ENCODE data around the gene RETREG1. TPM values are rescaled to one million over a fixed set of nuclear protein-coding genes. Genes with fewer than 3 reads are reported as not detected.

RETREG1 gene
- total RNA-seq, 1 experiment from 2014 or later, result not detected

- Histone ChIP-seq H3K9me3 (ENCODE audit: low read length) (no peaks in the 10 kb centered on the region), H3K9me2 (replicated peaks; ENCODE audit: insufficient read depth, low read length) (no peaks in the 10 kb centered on the region), H3K27me3 (ENCODE audit: low read length) (no peaks in the 10 kb centered on the region), H3K4me1 (ENCODE audit: low read length) (no peaks in the 10 kb centered on the region), H3K27ac (ENCODE audit: low read length) (no peak overlapping the region), H3K4me2 (ENCODE audit: low read depth, low read length, poor library complexity, severe bottlenecking) (no peak overlapping the region), H3K4me3 (ENCODE audit: low read length) (no peak overlapping the region), H3K36me3 (ENCODE audit: insufficient read depth, low read length) (no peaks in the 10 kb centered on the region), H2AFZ (ENCODE audit: low read length) (no peak overlapping the region), H3K79me2 (ENCODE audit: low read length) (no peaks in the 10 kb centered on the region), H3K9ac (ENCODE audit: low read length) (no peak overlapping the region), H4K20me1 (ENCODE audit: insufficient read depth, low read depth, low read length) (no peaks in the 10 kb centered on the region)
- DNase-seq, result no peak
Measured at GRCh38 chr5:16561660-16562059, 55.1 kb downstream of the RETREG1 start.

DNA sequence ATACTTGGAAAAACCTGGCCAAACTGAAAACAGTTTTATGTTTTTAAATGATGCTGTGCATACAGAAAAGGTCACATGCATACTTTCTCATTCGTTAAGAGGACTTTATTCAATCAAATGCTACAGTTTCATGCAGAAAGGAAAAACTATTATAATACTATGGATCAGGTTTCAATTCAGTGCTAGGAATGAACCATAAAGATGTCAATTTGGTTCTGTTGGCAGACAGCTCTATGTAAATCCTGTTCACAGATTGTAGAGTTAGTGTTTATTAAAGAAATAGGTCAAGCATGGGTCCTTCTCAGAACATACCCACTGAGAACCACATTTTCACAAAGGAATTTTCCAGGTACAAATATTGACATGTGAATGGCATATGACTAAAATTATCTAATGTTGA lies 57.1 kb downstream of the RETREG1 start:
- Histone ChIP-seq H3K9me2 (replicated peaks; ENCODE audit: insufficient read depth, low read length) (no peaks in the 10 kb centered on the region), H2AFZ (ENCODE audit: low read length) (no peak overlapping the region), H3K79me2 (ENCODE audit: low read length) (no peaks in the 10 kb centered on the region), H4K20me1 (ENCODE audit: insufficient read depth, low read depth, low read length) (no peaks in the 10 kb centered on the region), H3K4me3 (ENCODE audit: low read length) (no peak overlapping the region), H3K27ac (ENCODE audit: low read length) (no peak overlapping the region), H3K27me3 (ENCODE audit: low read length) (no peaks in the 10 kb centered on the region), H3K36me3 (ENCODE audit: insufficient read depth, low read length) (no peaks in the 10 kb centered on the region), H3K9ac (ENCODE audit: low read length) (no peak overlapping the region), H3K4me2 (ENCODE audit: low read depth, low read length, poor library complexity, severe bottlenecking) (no peak overlapping the region), H3K9me3 (ENCODE audit: low read length) (no peaks in the 10 kb centered on the region), H3K4me1 (ENCODE audit: low read length) (no peaks in the 10 kb centered on the region)
- no peak for DNase-seq

- Histone ChIP-seq H3K36me3 (ENCODE audit: insufficient read depth, low read length) (no peaks in the 10 kb centered on the region), H3K4me3 (ENCODE audit: low read length) (no peak overlapping the region), H3K4me1 (ENCODE audit: low read length) (no peaks in the 10 kb centered on the region), H3K27me3 (ENCODE audit: low read length) (no peaks in the 10 kb centered on the region), H3K27ac (ENCODE audit: low read length) (no peak overlapping the region), H3K79me2 (ENCODE audit: low read length) (no peaks in the 10 kb centered on the region), H3K4me2 (ENCODE audit: low read depth, low read length, poor library complexity, severe bottlenecking) (no peak overlapping the region), H4K20me1 (ENCODE audit: insufficient read depth, low read depth, low read length) (no peaks in the 10 kb centered on the region), H3K9me3 (ENCODE audit: low read length) (no peaks in the 10 kb centered on the region), H3K9ac (ENCODE audit: low read length) (no peak overlapping the region), H3K9me2 (replicated peaks; ENCODE audit: insufficient read depth, low read length) (no peaks in the 10 kb centered on the region), H2AFZ (ENCODE audit: low read length) (no peak overlapping the region)
- DNase-seq, result no peak
Measured at GRCh38 chr5:16558984-16559629, 57.7 kb downstream of the RETREG1 start.

DNA sequence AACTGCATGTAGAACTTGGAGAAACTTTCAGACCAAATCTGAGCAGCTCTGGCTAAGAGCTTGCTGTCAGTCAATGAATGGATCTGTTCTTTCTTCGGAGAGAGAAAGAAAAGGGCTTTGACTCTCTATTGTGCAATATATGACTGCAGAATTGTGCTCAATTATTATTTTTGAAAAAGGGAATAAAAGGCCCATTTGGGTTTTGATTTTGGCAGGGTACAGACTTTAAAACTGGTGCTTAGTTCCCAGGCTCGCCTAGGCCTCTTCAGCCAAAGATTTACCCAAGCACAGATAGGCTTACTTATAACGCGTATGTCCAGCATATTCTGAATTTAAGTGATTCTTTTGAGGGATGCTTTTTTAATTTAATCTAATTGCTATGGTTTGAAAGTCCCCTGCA lies 59.3 kb downstream of the RETREG1 start:
- Histone ChIP-seq H3K9me2 (replicated peaks; ENCODE audit: insufficient read depth, low read length) (no peaks in the 10 kb centered on the region), H3K4me2 (ENCODE audit: low read depth, low read length, poor library complexity, severe bottlenecking) (no peak overlapping the region), H3K79me2 (ENCODE audit: low read length) (no peaks in the 10 kb centered on the region), H3K36me3 (ENCODE audit: insufficient read depth, low read length) (no peaks in the 10 kb centered on the region), H3K27me3 (ENCODE audit: low read length) (no peaks in the 10 kb centered on the region), H3K9ac (ENCODE audit: low read length) (no peak overlapping the region), H3K9me3 (ENCODE audit: low read length) (no peaks in the 10 kb centered on the region), H2AFZ (ENCODE audit: low read length) (no peak overlapping the region), H3K4me1 (ENCODE audit: low read length) (no peaks in the 10 kb centered on the region), H4K20me1 (ENCODE audit: insufficient read depth, low read depth, low read length) (no peaks in the 10 kb centered on the region), H3K27ac (ENCODE audit: low read length) (no peak overlapping the region), H3K4me3 (ENCODE audit: low read length) (no peak overlapping the region)
- no peak for DNase-seq

DNA sequence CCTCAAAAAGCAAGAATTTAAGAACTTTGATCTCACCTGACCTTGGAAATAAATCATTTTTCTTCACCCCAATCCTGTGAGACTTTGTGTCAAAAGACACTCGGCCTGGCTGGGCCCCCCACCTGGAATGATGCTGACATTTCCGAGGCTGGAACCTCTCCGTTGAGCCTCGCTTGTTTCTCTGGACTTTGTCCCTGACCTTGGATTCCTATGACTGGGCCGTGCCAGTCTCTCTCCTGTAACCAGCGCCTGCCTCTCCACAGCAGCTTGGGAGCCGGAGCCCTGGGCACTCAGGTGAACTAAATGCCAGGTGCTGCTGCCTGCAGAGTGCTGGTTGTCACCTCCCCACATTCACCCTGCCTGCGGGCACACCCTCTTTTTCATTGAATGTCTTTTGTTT lies 62.7 kb downstream of the RETREG1 start:
- H3K27ac ChIP-seq (ENCODE audit: low read length), result no peak overlapping the region
- no peaks in the 10 kb centered on the region for H3K36me3 ChIP-seq (ENCODE audit: insufficient read depth, low read length)
- H3K4me3 ChIP-seq (ENCODE audit: low read length), result no peak overlapping the region
- no peaks in the 10 kb centered on the region for H3K9me3 ChIP-seq (ENCODE audit: low read length)
- no peak overlapping the region for H3K9ac ChIP-seq (ENCODE audit: low read length)
- no peaks in the 10 kb centered on the region for H3K9me2 ChIP-seq (replicated peaks; ENCODE audit: insufficient read depth, low read length)
- no peak for DNase-seq
- H3K27me3 ChIP-seq (ENCODE audit: low read length), result no peaks in the 10 kb centered on the region
- no peak overlapping the region for H3K4me2 ChIP-seq (ENCODE audit: low read depth, low read length, poor library complexity, severe bottlenecking)
- no peaks in the 10 kb centered on the region for H3K4me1 ChIP-seq (ENCODE audit: low read length)
- no peak overlapping the region for H2AFZ ChIP-seq (ENCODE audit: low read length)
- H3K79me2 ChIP-seq (ENCODE audit: low read length), result no peaks in the 10 kb centered on the region
- H4K20me1 ChIP-seq (ENCODE audit: insufficient read depth, low read depth, low read length), result no peaks in the 10 kb centered on the region

GRCh38 chr5:16552666-16553343 lies 64.0 kb downstream of the RETREG1 start:
- Histone ChIP-seq H3K79me2 (ENCODE audit: low read length) (no peaks in the 10 kb centered on the region), H3K9ac (ENCODE audit: low read length) (no peak overlapping the region), H3K27me3 (ENCODE audit: low read length) (no peaks in the 10 kb centered on the region), H3K36me3 (ENCODE audit: insufficient read depth, low read length) (no peaks in the 10 kb centered on the region), H3K27ac (ENCODE audit: low read length) (no peak overlapping the region), H3K4me2 (ENCODE audit: low read depth, low read length, poor library complexity, severe bottlenecking) (no peak overlapping the region), H4K20me1 (ENCODE audit: insufficient read depth, low read depth, low read length) (no peaks in the 10 kb centered on the region), H3K4me1 (ENCODE audit: low read length) (no peaks in the 10 kb centered on the region), H3K9me2 (replicated peaks; ENCODE audit: insufficient read depth, low read length) (no peaks in the 10 kb centered on the region), H2AFZ (ENCODE audit: low read length) (no peak overlapping the region), H3K9me3 (ENCODE audit: low read length) (no peaks in the 10 kb centered on the region), H3K4me3 (ENCODE audit: low read length) (no peak overlapping the region)
- peak; percentile 79 for DNase-seq

GRCh38 chr5:16551628-16552027 lies 65.2 kb downstream of the RETREG1 start:
- no peak overlapping the region for H3K9ac ChIP-seq (ENCODE audit: low read length)
- no peak for DNase-seq

DNA sequence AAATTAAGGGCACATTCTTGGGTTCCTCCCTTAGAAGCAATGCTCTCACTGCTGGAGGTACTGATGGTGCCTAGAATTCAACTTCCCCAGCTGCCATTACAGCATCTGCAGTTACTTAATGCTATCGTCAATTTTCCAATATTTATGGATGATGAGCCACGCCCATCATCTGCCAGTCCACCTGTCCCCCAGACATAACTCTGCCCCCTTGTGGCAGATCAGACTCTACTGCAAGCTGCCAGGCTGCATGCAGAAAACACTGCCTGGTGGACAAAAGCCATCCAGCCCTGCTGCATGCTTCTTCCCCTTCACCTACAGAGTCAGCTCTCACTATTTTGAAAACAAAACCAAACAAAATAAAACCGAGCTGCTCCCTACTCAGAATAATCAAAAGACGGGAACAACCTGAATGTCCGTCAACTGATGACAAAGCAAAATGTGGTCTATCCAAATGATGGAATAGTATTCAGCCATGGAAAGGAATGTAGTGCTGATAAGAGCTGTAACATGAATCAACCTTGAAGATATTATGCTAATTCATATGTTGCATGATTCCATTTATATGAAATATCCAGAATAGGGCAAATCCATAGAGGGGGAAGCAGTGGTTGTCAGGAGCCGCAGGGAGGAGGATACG lies 66.4 kb downstream of the RETREG1 start:
- Histone ChIP-seq H4K20me1 (ENCODE audit: insufficient read depth, low read depth, low read length) (no peaks in the 10 kb centered on the region), H3K9me2 (replicated peaks; ENCODE audit: insufficient read depth, low read length) (no peaks in the 10 kb centered on the region), H3K27me3 (ENCODE audit: low read length) (no peaks in the 10 kb centered on the region), H3K79me2 (ENCODE audit: low read length) (no peaks in the 10 kb centered on the region), H3K9me3 (ENCODE audit: low read length) (no peaks in the 10 kb centered on the region), H3K27ac (ENCODE audit: low read length) (no peak overlapping the region), H3K9ac (ENCODE audit: low read length) (no peak overlapping the region), H3K36me3 (ENCODE audit: insufficient read depth, low read length) (no peaks in the 10 kb centered on the region), H3K4me2 (ENCODE audit: low read depth, low read length, poor library complexity, severe bottlenecking) (no peak overlapping the region), H2AFZ (ENCODE audit: low read length) (no peak overlapping the region), H3K4me1 (ENCODE audit: low read length) (no peaks in the 10 kb centered on the region), H3K4me3 (ENCODE audit: low read length) (no peak overlapping the region)
- DNase-seq, result peak; percentile 84

More at GRCh38 chr5:16551628-16552027, 65.2 kb downstream of the RETREG1 start:
- H2AFZ ChIP-seq (ENCODE audit: low read length), result no peak overlapping the region
- no peaks in the 10 kb centered on the region for H4K20me1 ChIP-seq (ENCODE audit: insufficient read depth, low read depth, low read length)
- no peak overlapping the region for H3K27ac ChIP-seq (ENCODE audit: low read length)
- H3K27me3 ChIP-seq (ENCODE audit: low read length), result no peaks in the 10 kb centered on the region
- no peaks in the 10 kb centered on the region for H3K4me1 ChIP-seq (ENCODE audit: low read length)
- H3K36me3 ChIP-seq (ENCODE audit: insufficient read depth, low read length), result no peaks in the 10 kb centered on the region
- no peak overlapping the region for H3K4me3 ChIP-seq (ENCODE audit: low read length)
- no peaks in the 10 kb centered on the region for H3K79me2 ChIP-seq (ENCODE audit: low read length)
- H3K4me2 ChIP-seq (ENCODE audit: low read depth, low read length, poor library complexity, severe bottlenecking), result no peak overlapping the region
- H3K9me2 ChIP-seq (replicated peaks; ENCODE audit: insufficient read depth, low read length), result no peaks in the 10 kb centered on the region
- no peaks in the 10 kb centered on the region for H3K9me3 ChIP-seq (ENCODE audit: low read length)

Data from Karpas-422 (cell line).